Measurements from ENCODE around the gene CACNG4. TPM values are rescaled to one million over a fixed set of nuclear protein-coding genes. Genes with fewer than 3 reads are reported as not detected.

CACNG4 gene
- total RNA-seq, 4 donors from 2014 or later: not detected

DNA sequence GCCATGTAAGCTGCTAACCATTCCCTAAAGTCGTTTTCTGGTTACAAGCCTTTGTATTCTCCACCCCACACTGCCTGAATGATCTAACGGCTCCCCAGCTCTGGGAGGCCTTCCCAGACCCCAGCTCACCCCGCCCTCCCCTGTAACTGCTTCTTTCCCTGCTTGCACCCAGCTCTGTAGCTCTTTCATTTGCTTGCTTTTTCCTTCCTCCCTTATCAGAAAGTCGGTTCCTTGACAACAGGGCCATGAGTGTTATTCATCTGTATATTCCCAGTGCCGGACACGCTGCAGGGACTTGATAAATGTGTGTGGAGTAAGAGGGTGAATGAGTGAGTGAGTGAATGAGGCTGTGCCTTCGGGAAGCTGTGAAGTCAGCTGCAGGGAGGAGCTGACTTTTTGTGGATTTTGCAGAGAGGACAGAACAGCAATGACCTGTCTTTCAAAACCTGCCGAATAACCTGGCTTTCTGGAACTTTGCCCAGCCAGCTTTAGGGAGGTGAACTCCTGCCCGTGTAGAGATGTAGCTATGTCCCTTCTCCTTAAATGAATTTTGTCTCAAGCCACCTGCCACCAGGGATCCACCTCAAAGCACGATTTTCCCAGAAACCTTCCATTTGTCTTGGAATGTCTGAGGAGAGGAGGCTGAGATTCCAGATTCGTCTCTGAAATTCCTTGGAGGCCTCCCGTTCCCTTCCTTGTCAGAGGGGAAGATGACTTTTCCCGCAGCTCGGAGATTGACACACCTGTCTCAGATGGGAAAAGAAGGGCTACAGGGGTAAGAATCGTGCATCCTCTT lies 20.0 kb upstream of the CACNG4 start:
- TF ChIP-seq, protein P1, sequence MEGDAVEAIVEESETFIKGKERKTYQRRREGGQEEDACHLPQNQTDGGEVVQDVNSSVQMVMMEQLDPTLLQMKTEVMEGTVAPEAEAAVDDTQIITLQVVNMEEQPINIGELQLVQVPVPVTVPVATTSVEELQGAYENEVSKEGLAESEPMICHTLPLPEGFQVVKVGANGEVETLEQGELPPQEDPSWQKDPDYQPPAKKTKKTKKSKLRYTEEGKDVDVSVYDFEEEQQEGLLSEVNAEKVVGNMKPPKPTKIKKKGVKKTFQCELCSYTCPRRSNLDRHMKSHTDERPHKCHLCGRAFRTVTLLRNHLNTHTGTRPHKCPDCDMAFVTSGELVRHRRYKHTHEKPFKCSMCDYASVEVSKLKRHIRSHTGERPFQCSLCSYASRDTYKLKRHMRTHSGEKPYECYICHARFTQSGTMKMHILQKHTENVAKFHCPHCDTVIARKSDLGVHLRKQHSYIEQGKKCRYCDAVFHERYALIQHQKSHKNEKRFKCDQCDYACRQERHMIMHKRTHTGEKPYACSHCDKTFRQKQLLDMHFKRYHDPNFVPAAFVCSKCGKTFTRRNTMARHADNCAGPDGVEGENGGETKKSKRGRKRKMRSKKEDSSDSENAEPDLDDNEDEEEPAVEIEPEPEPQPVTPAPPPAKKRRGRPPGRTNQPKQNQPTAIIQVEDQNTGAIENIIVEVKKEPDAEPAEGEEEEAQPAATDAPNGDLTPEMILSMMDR (IDR thresholded peaks at IDR 0.05; ENCODE audit: low read depth): no peak

DNA sequence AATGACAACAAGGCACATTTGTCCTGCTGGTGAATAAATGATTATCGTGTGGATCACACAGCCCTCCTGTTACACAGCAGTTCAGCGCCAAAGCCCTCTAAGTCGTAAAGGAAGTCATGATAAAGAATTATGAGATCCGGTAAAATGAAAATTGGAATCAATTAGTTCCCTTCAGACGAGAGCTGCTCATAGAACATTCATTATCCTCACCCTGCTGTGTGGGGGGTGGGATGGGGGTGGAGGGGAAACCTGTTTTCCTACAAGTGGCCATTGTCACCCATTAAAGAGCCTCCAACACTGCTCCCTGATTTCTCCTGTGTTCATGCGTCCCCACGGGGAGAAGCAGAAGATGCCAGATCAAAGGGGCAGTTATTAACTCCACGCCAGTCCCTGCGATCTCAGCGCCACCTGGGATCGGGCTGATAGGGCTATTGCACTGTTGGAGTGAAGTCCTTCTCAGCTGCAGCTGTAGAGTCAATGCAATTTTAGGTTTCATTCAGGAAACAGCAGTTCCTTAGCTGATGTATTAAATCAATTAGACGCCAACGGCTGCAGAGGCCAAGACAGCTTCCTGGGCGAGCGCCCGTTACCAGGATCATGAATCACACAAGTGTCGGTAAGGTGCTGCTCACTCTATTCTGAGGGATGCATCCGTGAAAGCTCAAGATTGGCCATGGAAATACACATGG lies 19.2 kb upstream of the CACNG4 start:
- TF ChIP-seq, protein P1 (IDR thresholded peaks at IDR 0.05; ENCODE audit: low read depth): no peak

DNA sequence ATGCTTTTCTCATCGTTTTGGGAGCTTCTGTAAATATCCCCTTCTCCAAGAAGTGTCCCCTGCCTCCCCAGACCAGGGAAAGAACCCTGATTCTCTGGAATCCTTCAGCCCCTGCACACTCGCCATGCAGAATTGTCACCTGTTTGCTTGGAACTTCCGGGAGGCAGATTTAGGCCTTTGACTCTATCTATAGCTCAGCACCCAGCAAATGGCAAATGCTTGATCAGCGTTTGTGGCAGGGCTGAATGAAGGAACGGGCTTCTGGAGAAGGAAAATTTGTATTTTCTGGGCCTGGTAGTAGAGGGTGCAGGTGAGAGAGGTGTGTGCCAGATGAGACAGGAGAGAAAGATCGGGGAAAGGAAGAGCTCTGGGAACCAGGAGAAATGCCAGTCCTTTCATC lies 18.3 kb upstream of the CACNG4 start:
- TF ChIP-seq, protein P1 (IDR thresholded peaks at IDR 0.05; ENCODE audit: low read depth): no peak

DNA sequence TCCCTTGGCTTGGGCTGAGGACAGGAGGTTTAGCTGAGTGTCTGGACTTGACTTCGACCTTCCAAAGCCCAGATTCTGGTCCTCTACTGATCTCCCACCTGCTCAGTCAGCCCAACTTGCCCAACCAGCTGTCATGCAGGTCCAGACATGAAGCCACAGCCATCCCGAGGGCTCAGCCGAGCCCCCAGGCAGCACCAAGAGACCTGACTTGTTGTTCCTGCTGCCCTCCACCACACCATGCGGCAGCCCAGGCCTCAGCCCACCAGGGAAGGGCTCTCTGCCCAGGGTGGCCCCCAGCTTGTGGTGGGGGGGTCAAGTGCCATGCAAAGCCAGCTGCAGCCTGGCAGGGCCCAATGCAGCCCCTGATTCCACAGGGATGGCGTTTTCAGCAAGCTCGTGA lies 17.2 kb upstream of the CACNG4 start:
- TF ChIP-seq, protein P1 (IDR thresholded peaks at IDR 0.05; ENCODE audit: low read depth): no peak

DNA sequence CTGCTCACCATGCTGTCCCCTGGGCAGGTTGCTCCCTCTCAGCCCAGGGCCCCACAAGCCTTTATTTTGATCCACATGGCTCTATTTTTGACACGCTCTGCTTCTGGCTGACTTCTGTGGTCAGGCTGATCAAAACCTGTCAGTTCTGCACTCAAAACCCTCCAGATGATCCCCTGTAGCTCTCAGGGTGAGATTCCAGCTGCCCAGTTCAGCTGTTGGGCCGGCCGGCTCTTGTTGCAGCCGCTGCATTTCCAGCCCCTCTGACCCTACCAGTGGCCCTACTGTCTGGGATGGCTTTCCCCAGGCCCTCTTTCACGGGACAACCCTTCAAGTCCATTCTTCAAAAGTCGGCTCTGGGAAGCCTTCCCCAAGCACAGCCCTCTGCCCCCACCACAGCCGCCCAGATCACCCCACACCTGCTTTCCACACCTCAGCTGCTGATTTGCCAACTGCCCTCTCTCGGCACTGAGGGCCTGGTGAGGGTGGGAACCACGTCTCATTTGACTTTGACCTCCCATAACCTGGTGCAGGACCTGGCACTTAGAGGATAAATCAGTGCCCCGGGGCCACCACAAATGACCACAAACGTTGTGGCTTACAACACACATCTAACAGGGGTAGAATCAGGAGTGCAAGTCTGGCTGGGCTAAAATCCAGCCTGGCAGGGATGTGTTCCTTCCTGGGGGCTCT lies 16.3 kb upstream of the CACNG4 start:
- TF ChIP-seq, protein P1 (IDR thresholded peaks at IDR 0.05; ENCODE audit: low read depth): no peak

DNA sequence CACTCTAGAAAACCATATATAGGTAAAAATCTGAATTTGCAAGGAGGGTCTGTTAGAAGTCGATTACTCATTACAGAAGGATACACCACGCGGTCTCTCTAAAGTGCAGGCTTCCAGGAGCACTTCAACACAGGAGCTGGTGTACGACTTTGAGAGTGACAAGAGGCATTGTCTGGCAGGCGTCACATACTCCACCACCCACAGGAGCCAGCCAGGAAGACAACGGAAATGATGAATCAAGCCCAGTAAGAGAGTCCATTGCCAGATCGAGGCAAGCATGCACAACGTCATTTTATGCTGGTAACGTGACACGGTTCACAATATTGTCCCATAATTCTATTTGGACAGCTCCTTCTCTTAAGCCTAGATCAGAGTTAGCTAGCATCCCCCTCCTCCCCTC lies 15.0 kb upstream of the CACNG4 start:
- TF ChIP-seq, protein P1 (IDR thresholded peaks at IDR 0.05; ENCODE audit: low read depth): no peak

DNA sequence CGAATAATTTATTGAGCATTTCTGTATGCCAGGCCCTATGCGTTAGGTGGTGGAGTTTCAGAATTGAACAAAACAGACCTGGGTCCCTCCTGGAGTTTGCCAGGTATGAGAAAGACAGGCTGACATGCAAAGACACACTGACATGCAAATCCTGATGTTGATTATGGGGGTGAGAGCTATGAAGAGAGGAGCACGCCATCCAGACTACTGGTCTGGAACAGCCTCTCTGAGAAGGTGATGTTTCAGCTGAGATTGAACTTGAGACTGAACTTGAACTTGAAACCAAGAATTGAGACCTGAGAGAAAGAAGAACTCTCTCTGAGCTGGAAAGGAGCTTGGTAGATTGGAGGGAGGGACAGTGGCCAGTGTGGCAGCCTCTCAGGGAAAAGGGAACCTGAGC lies 14.2 kb upstream of the CACNG4 start:
- TF ChIP-seq, protein P1 (IDR thresholded peaks at IDR 0.05; ENCODE audit: low read depth): no peak
